GM12878 (cell line): ENCODE results near the gene GRHL1. TPM values are rescaled to one million over a fixed set of nuclear protein-coding genes. Genes with fewer than 3 reads are reported as not detected.

Experiments used
- ATAC-seq: fragments of 200-7000 bp; cut with Tn5 transposase; 3 replicates; pipeline ENCODE4 v1.9.1; 2020; ENCODE audit warnings: mild to moderate bottlenecking, moderate library complexity
- BruUV-seq: library from RNA; stranded (reverse); fragments of 400-500 nt; replicated peaks from 2 replicates; lab custom pipeline; 2021; lab: Mats Ljungman, UMichigan
- CTCF ChIA-PET: fragments of 300-600 bp; sonication (Branson Sonifier 250); formaldehyde crosslinking; extraction: SDS; loops from one replicate; lab custom pipeline; 2021; ENCODE audit warnings: inconsistent platforms; lab: Yijun Ruan, JAX
- POLR2A ChIA-PET: fragments of 350-600 bp; formaldehyde crosslinking; extraction: SDS; loops from one replicate; lab custom pipeline; 2021; ENCODE audit warnings: inconsistent platforms; lab: Charles Lee
- RAD21 ChIA-PET: fragments of 300-600 bp; sonication (Branson Sonifier 250); formaldehyde crosslinking; loops from one replicate; lab custom pipeline; 2023; ENCODE audit warnings: antibody characterized with exemption; ENCODE audit not compliant: unreplicated experiment; lab: Charles Lee
- SMC1A ChIA-PET: fragments of 300-600 bp; sonication (Branson Sonifier 250); formaldehyde crosslinking; loops from one replicate; lab custom pipeline; 2023; ENCODE audit not compliant: unreplicated experiment, uncharacterized antibody; lab: Charles Lee
- DNase-seq: peaks from one replicate; pipeline ENCODE4 v3.0.0-alpha.2; 2011; ENCODE audit warnings: low read depth, low spot score
- FAIRE-seq: peaks from 3 replicates; lab custom pipeline; 2011; peaks lifted over from hg19 to GRCh38; lab: Jason Lieb, UNC
- H2AFZ ChIP-seq: 2 replicates; pipeline ENCODE4 v1.6.0; 2011; ENCODE audit warnings: low read depth, low read length, control low read depth; ENCODE audit not compliant: control insufficient read depth
- H3K27ac ChIP-seq: 2 replicates; pipeline ENCODE4 v1.5.1; 2011; ENCODE audit warnings: control low read depth; ENCODE audit not compliant: control insufficient read depth, insufficient read depth
- H3K27me3 ChIP-seq, 2 experiments: replicated peaks in 1 of 2; 2 replicates each; pipeline versions ENCODE4 v1.6.0 to v1.6.1; 2011; ENCODE audit warnings: low read length in 1 of 2; ENCODE audit not compliant: control insufficient read depth in 2 of 2, insufficient read depth in 2 of 2
- H3K36me3 ChIP-seq, 2 experiments: 2 replicates each; pipeline ENCODE4 v1.5.1; 2011; ENCODE audit warnings: low read length in 1 of 2; ENCODE audit not compliant: control insufficient read depth in 2 of 2, insufficient read depth in 2 of 2
- H3K4me1 ChIP-seq: 2 replicates; pipeline ENCODE4 v1.6.1; 2011; ENCODE audit warnings: mild to moderate bottlenecking, low read length, moderate library complexity, mixed read lengths; ENCODE audit not compliant: control insufficient read depth, insufficient read depth
- H3K4me2 ChIP-seq: 2 replicates; pipeline ENCODE4 v1.6.0; 2011; ENCODE audit warnings: control low read depth; ENCODE audit not compliant: control insufficient read depth, insufficient read depth
- H3K4me3 ChIP-seq: fragments of 200-600 bp; sonication (generic); 2 replicates; pipeline ENCODE4 v1.5.1; 2016
- H3K79me2 ChIP-seq: 2 replicates; pipeline ENCODE4 v1.6.0; 2011; ENCODE audit warnings: low read length; ENCODE audit not compliant: control insufficient read depth, insufficient read depth
- H3K9ac ChIP-seq: 2 replicates; pipeline ENCODE4 v1.8.0; 2011; ENCODE audit warnings: low read length, control low read depth, mixed read lengths; ENCODE audit not compliant: control insufficient read depth, insufficient read depth
- H3K9me3 ChIP-seq: replicated peaks from 3 replicates; pipeline ENCODE4 v1.5.1; 2011; ENCODE audit warnings: mild to moderate bottlenecking, low read length; ENCODE audit not compliant: control insufficient read depth, insufficient read depth
- H4K20me1 ChIP-seq: 2 replicates; pipeline ENCODE4 v1.6.0; 2011; ENCODE audit not compliant: control insufficient read depth, insufficient read depth
- BMI1 ChIP-seq: fragments of 450-650 bp; IDR thresholded peaks from 2 replicates; pipeline ENCODE4 v1.6.1; 2016; ENCODE audit warnings: mild to moderate bottlenecking, moderate library complexity, borderline replicate concordance
- CTCF ChIP-seq, 3 experiments: IDR thresholded peaks in 2 of 3; conservative IDR thresholded peaks in 1 of 3; 2 replicates each; pipeline ENCODE4 v1.5.1; 2011; ENCODE audit warnings: low read depth in 3 of 3, low read length in 3 of 3, mild to moderate bottlenecking in 3 of 3, control low read depth in 2 of 3, moderate library complexity in 2 of 3, inconsistent platforms in 1 of 3, mixed read lengths in 1 of 3; ENCODE audit not compliant: control insufficient read depth in 2 of 3, insufficient read depth in 1 of 3; ENCODE audit errors: extremely low read depth in 1 of 3
- RCOR1 ChIP-seq: conservative IDR thresholded peaks from 2 replicates; pipeline ENCODE4 v1.6.1; 2012; ENCODE audit warnings: low read depth, low read length, improper control_type of control experiment
- WGBS: methylation state at CpG from one replicate; pipeline ENCODE4 v1.1.6; 2016; ENCODE audit warnings: low lambda C conversion rate; ENCODE audit not compliant: insufficient replicate concordance, insufficient coverage; ENCODE audit errors: missing lambda C conversion rate; 5-methylcytosine and 5-hydroxymethylcytosine counted together
- in situ Hi-C: fragments of 300-500 bp; cut with MboI; formaldehyde crosslinking; loops from 9 replicates; pipeline ENCODE4 v1.14.3; 2018; ENCODE audit warnings: mixed read lengths
- intact Hi-C: fragments of 100-400 bp; cut with micrococcal nuclease; formaldehyde crosslinking; loops from one replicate; pipeline ENCODE4 v1.14.2; 2022; ENCODE audit not compliant: unreplicated experiment
- polyA plus RNA-seq, 11 experiments: library from polyadenylated mRNA; depleted of rRNA in 4 of 11; unstranded in 6 of 11; stranded (reverse) in 5 of 11; fragments of >200 nt; fragmentation: Nextera tagmentation in 4 of 11; fragmentation: Illumina TruSeq in 1 of 11; extraction: Ambion mirVana in 4 of 11; extraction: Trizol in 1 of 11; gene quantifications; 1 replicate in 1 of 11; 2 replicates in 10 of 11; pipeline versions ENCODE4 v1.2.1 to v1.2.3, GENCODE V29; 2011 to 2016; ENCODE audit warnings: inconsistent platforms in 2 of 11, missing spikeins in 2 of 11, low read depth in 1 of 11
- total RNA-seq, 4 experiments: library from RNA; depleted of rRNA in 3 of 4; stranded (reverse); fragments of >200 nt in 3 of 4; fragmentation: Illumina TruSeq in 1 of 4; extraction: Trizol in 1 of 4; gene quantifications; 2 replicates each; pipeline versions ENCODE4 v1.2.1 to v1.2.3, GENCODE V29; 2013 to 2021

GRHL1 gene
- total and polyA plus RNA-seq, 10 of the 15 experiments (the other 5 are each of a cell fraction or from before 2014, with no cell fraction given): 0.09 to 0.81 (median 0.28) TPM; not detected in 1

DNA sequence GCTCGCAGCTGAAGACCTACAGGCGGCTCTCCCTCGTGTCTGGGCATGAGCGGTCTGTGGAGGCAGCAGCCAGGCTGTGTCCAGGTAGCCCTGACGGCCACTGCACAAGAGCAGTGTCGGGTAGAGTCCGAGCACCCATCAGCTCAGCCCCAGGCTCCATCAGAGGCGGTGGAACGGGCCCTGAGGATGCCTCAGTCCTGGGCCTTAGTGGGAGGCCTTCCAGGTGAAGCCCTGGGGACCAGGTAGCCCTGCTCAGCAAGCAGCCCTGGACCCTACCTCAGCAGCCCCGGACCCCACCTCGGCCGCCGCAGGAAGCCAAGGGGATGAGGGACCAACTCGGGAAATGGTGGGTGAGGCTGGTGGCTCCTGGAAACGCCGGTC lies 70.5 kb downstream of the GRHL1 start:
- RAD21 ChIA-PET: interaction anchor here (1.4 kb wide), 1 partner anchor 38 kb away, joined by 6 read pairs; no protein-coding TSS in a partner anchor
- Histone ChIP-seq H3K79me2 (no peaks in the 10 kb centered on the region), H3K27me3 (no peaks in the 10 kb centered on the region; a peak in 3 of 4 replicates), H3K36me3 (no peaks in the 10 kb centered on the region), H3K9me3 (no peaks in the 10 kb centered on the region), H3K4me1 (no peaks in the 10 kb centered on the region), H2AFZ (no peak overlapping the region), H4K20me1 (no peaks in the 10 kb centered on the region), H3K4me2 (no peak overlapping the region), H3K4me3 (no peak overlapping the region), H3K27ac (no peak overlapping the region), H3K9ac (no peak overlapping the region)
- TF ChIP-seq RCOR1: no peak
- DNase-seq (no peak), ATAC-seq (no peak), FAIRE-seq (no peak)
- SMC1A ChIA-PET: interaction anchor here (1.2 kb wide), 1 partner anchor 38 kb away, joined by 4 read pairs; no protein-coding TSS in a partner anchor
- POLR2A ChIA-PET: no interaction called here
- in situ Hi-C loops (no loop called here), intact Hi-C loops (no loop called here)
- CTCF ChIA-PET: interaction anchor here (1.1 to 2.0 kb wide), 3 partner anchors 14 to 207 kb away, joined by 3 to 8 read pairs (median 7); no protein-coding TSS in a partner anchor
- no TSS peak for BruUV-seq
- 38% methylated on average over 16 of the region's 16 CpGs for WGBS

GRCh38 chr2:10022445-10022844 lies 71.0 kb downstream of the GRHL1 start:
- CTCF ChIA-PET: interaction anchor here (1.1 to 2.0 kb wide), 3 partner anchors 13 to 208 kb away, joined by 3 to 8 read pairs (median 7); no protein-coding TSS in a partner anchor
- Histone ChIP-seq H3K4me1 (no peaks in the 10 kb centered on the region), H3K27ac (no peak overlapping the region), H3K4me2 (no peak overlapping the region), H2AFZ (no peak overlapping the region), H3K4me3 (no peak overlapping the region), H3K9ac (no peak overlapping the region), H3K9me3 (no peaks in the 10 kb centered on the region), H3K36me3 (no peaks in the 10 kb centered on the region), H3K27me3 (no peaks in the 10 kb centered on the region; a peak in 3 of 4 replicates), H4K20me1 (no peaks in the 10 kb centered on the region), H3K79me2 (no peaks in the 10 kb centered on the region)
- SMC1A ChIA-PET: interaction anchor here (1.2 kb wide), 1 partner anchor 38 kb away, joined by 4 read pairs; no protein-coding TSS in a partner anchor
- 53% methylated on average over 4 of the region's 4 CpGs for WGBS
- intact Hi-C loops: no loop called here
- in situ Hi-C loops: no loop called here
- no TSS peak for BruUV-seq
- TF ChIP-seq BMI1 (no peak), CTCF (IDR thresholded peaks at IDR 0.05 in 2 of 3, conservative IDR thresholded peaks at IDR 0.05 in 1 of 3; ENCODE audit: control insufficient read depth in 2 of 3, extremely low read depth in 1 of 3, insufficient read depth in 1 of 3, low read depth in 3 of 3, low read length in 3 of 3) (peak in 1 of 3 experiments; percentile 37; a peak in 2 of 6 replicates)
- POLR2A ChIA-PET: no interaction called here
- no peak for FAIRE-seq
- no peak for DNase-seq
- RAD21 ChIA-PET: interaction anchor here (1.4 kb wide), 1 partner anchor 38 kb away, joined by 6 read pairs; no protein-coding TSS in a partner anchor
- ATAC-seq: peak; percentile 63
